Keratinocyte (primary cell): Measurements from ENCODE around the gene ZC3H14.

Experiments
- CTCF ChIP-seq, 3 experiments: IDR thresholded peaks in 1 of 3; conservative IDR thresholded peaks in 1 of 3; optimal IDR thresholded peaks in 1 of 3; 2 replicates in 2 of 3; 3 replicates in 1 of 3; pipeline versions ENCODE3 to v1.5.1; 2011; ENCODE audit warnings: low read length in 3 of 3, mild to moderate bottlenecking in 3 of 3, moderate library complexity in 2 of 3, control low read depth in 1 of 3, inconsistent platforms in 1 of 3; ENCODE audit not compliant: insufficient read depth in 2 of 3; ENCODE audit errors: extremely low read depth in 1 of 3
- EZH2 ChIP-seq: IDR thresholded peaks from one replicate; pipeline ENCODE4 v1.6.1; 2012; ENCODE audit warnings: inconsistent platforms, mild to moderate bottlenecking, low read length, moderate library complexity

DNA sequence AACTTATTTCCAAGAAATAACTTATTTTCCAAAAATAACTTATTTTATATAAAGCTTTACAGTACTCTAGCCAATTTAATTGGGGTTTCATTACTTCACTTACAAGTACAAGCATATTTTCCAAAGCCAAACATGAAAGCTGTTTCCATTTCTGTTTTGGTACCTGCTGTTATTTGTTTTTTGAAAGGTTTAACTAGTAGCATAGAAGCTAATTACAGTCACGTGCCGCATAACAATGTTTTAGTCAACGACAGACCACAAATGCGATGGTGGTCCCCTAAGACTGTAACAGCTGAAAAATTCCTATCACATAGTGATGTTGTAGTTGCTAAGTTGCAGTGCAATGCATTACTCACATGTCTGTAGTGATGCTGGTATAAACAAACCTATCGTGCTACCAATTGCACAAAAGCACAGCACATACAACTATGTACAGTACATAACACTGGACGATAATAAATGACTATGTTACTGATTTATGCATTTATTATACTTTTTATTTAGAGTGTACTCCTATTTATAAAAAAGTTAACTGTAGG is 29.7 kb upstream of the ZC3H14 start:
- TF ChIP-seq EZH2 (no peak), CTCF (optimal IDR thresholded peaks at IDR 0.05 in 1 of 3, IDR thresholded peaks at IDR 0.05 in 1 of 3, conservative IDR thresholded peaks at IDR 0.05 in 1 of 3; ENCODE audit: extremely low read depth in 1 of 3, insufficient read depth in 2 of 3, low read length in 3 of 3) (no peak)
